Measurements from ENCODE around the gene CPNE9. TPM values are rescaled to one million over a fixed set of nuclear protein-coding genes. Genes with fewer than 3 reads are reported as not detected.

The CPNE9 gene
- total and polyA plus RNA-seq, 2 experiments from 2014 or later = not detected

DNA sequence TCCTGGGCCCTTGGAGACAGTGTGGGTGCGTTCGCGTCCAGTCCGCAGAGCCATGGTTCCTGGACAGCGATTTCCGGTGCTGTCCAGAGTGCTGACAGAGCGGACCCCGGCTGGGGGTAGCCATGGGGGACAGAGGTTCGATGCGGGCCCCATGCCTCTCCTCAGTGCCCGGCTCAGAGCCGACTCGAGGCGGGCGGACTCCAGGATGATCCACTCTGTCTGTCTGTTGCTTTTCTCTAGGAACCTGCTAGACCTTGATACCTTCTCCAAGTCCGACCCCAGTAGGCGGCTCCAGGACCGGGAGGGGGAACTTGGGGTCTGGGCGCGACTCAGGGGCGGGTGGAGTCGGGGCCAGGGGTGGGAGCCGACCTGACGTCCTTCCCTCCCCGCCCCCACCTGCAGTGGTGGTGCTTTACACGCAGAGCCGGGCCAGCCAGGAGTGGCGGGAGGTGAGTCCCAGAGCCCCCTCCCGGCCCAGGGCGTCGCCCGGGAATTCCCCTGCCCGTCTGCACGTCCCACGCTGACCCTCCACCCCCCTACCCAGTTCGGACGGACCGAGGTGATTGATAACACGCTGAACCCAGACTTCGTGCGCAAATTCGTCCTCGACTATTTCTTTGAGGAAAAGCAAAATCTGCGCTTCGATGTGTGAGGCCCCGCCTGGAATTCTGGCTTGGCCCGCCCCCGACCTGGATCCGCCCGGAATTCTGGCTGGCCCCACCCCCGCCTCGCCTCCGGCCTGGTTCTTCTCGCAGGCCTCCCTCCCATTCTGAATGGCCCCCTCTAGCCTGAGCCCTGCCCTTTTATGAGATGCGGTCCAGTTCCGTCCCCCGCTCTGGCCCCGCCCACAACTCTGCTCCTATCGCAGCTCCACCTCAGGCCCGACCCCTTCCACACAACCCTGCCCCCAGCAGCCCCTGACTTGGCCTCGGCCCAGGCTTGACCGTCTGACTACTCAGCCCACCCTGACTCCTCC lies 1.0 kb downstream of the CPNE9 start:
- TF ChIP-seq, protein P1, sequence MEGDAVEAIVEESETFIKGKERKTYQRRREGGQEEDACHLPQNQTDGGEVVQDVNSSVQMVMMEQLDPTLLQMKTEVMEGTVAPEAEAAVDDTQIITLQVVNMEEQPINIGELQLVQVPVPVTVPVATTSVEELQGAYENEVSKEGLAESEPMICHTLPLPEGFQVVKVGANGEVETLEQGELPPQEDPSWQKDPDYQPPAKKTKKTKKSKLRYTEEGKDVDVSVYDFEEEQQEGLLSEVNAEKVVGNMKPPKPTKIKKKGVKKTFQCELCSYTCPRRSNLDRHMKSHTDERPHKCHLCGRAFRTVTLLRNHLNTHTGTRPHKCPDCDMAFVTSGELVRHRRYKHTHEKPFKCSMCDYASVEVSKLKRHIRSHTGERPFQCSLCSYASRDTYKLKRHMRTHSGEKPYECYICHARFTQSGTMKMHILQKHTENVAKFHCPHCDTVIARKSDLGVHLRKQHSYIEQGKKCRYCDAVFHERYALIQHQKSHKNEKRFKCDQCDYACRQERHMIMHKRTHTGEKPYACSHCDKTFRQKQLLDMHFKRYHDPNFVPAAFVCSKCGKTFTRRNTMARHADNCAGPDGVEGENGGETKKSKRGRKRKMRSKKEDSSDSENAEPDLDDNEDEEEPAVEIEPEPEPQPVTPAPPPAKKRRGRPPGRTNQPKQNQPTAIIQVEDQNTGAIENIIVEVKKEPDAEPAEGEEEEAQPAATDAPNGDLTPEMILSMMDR (IDR thresholded peaks at IDR 0.05; ENCODE audit: poor library complexity) = no peak
- TF ChIP-seq EZH2phosphoT487 (IDR thresholded peaks at IDR 0.05; ENCODE audit: low read depth, severe bottlenecking, unreplicated experiment) = no peak
- TF ChIP-seq EZH2 (IDR thresholded peaks at IDR 0.05; ENCODE audit: borderline replicate concordance) = no peak
- peak; percentile 65 for DNase-seq (ENCODE audit: low spot score)
- no peak overlapping the region for H3K27ac ChIP-seq
- peaks cover 30% of the 10 kb centered on the region for H3K27me3 ChIP-seq
- no peaks in the 10 kb centered on the region for H3K79me2 ChIP-seq
- no peak overlapping the region for H3K4me3 ChIP-seq
- H3K9me2 ChIP-seq (replicated peaks; ENCODE audit: insufficient read depth) = no peaks in the 10 kb centered on the region
- H3K9me3 ChIP-seq (ENCODE audit: low read depth) = no peaks in the 10 kb centered on the region
- H4K20me1 ChIP-seq (ENCODE audit: insufficient read depth, poor library complexity, severe bottlenecking) = no peaks in the 10 kb centered on the region
- 4% methylated on average over 27 of the region's 62 CpGs for WGBS (ENCODE audit: low lambda C conversion rate, missing lambda C conversion rate)
- peaks cover 10% of the 10 kb centered on the region for H3K4me1 ChIP-seq (ENCODE audit: insufficient read depth)
- no peak overlapping the region for H2AFZ ChIP-seq
- peak overlapping the region; percentile 91 for H3K4me2 ChIP-seq
- H3K36me3 ChIP-seq (replicated peaks; ENCODE audit: insufficient read depth, low read depth) = no peaks in the 10 kb centered on the region

DNA sequence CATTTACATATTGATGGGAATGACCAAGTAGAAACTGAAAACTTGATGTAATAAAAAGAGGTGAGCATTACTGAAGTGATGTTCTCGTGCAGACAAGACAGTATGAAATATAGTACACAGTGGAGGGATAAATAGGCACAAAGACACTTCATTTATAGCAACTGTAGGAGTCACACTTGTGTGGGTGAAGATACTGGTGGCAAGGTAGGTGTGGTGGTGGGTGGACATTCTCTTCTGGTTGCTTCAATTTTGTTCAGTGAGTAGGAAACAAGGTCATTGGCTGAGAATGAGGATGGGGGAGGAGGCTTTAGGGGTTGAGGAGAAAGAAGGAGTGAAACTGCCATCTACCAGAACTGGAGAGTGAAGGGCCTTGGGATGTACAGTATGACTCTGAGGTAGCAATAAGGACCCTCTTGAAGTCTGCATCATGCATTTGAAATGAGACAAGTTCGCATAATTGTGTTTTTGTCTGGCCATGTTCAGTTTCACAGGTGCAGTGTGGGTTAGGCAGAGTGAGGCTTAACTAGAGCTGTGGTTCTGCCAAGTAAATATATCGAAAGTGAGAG lies 6.6 kb downstream of the CPNE9 start:
- 78% methylated on average over 3 of the region's 3 CpGs for WGBS (ENCODE audit: low lambda C conversion rate, missing lambda C conversion rate)
- H3K4me1 ChIP-seq (ENCODE audit: insufficient read depth) = no peaks in the 10 kb centered on the region
- no peak overlapping the region for H3K4me2 ChIP-seq
- no peak overlapping the region for H3K27ac ChIP-seq
- no peak overlapping the region for H2AFZ ChIP-seq
- no peaks in the 10 kb centered on the region for H3K36me3 ChIP-seq (replicated peaks; ENCODE audit: insufficient read depth, low read depth)
- H4K20me1 ChIP-seq (ENCODE audit: insufficient read depth, poor library complexity, severe bottlenecking) = no peaks in the 10 kb centered on the region
- H3K4me3 ChIP-seq = no peak overlapping the region
- peaks cover 15% of the 10 kb centered on the region for H3K27me3 ChIP-seq
- H3K9me2 ChIP-seq (replicated peaks; ENCODE audit: insufficient read depth) = no peaks in the 10 kb centered on the region
- H3K9me3 ChIP-seq (ENCODE audit: low read depth) = no peaks in the 10 kb centered on the region
- H3K79me2 ChIP-seq = no peaks in the 10 kb centered on the region
- DNase-seq (ENCODE audit: low spot score) = no peak
- TF ChIP-seq, protein P1 (IDR thresholded peaks at IDR 0.05; ENCODE audit: poor library complexity) = no peak
- no peak for TF ChIP-seq EZH2 (IDR thresholded peaks at IDR 0.05; ENCODE audit: borderline replicate concordance)
- TF ChIP-seq EZH2phosphoT487 (IDR thresholded peaks at IDR 0.05; ENCODE audit: low read depth, severe bottlenecking, unreplicated experiment) = no peak

DNA sequence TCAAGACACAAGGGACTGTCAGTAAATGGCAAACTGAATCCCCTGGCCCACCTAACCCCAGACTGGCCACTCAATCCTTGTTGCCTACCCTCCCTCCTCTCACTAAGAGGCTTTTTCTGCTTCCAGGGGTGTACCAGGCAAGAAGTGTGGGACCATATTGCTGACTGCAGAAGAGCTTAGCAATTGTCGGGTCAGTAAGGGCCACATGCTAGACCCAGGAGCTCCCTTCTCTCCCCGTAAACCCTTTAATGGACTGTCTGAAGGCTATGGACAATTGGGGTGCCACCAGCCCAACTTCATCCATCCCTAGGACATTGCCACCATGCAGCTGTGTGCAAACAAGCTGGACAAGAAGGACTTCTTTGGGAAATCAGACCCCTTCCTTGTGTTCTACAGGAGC lies 8.8 kb downstream of the CPNE9 start:
- no peak overlapping the region for H3K27ac ChIP-seq
- H4K20me1 ChIP-seq (ENCODE audit: insufficient read depth, poor library complexity, severe bottlenecking) = no peaks in the 10 kb centered on the region
- no peak overlapping the region for H2AFZ ChIP-seq
- no peaks in the 10 kb centered on the region for H3K36me3 ChIP-seq (replicated peaks; ENCODE audit: insufficient read depth, low read depth)
- H3K79me2 ChIP-seq = no peaks in the 10 kb centered on the region
- H3K4me1 ChIP-seq (ENCODE audit: insufficient read depth) = peaks cover 6% of the 10 kb centered on the region
- H3K9me2 ChIP-seq (replicated peaks; ENCODE audit: insufficient read depth) = no peaks in the 10 kb centered on the region
- no peak overlapping the region for H3K4me3 ChIP-seq
- no peak overlapping the region for H3K4me2 ChIP-seq
- H3K27me3 ChIP-seq = peaks cover 4% of the 10 kb centered on the region
- TF ChIP-seq EZH2phosphoT487 (IDR thresholded peaks at IDR 0.05; ENCODE audit: low read depth, severe bottlenecking, unreplicated experiment) (no peak), EZH2 (IDR thresholded peaks at IDR 0.05; ENCODE audit: borderline replicate concordance) (no peak)
- TF ChIP-seq, protein P1 (IDR thresholded peaks at IDR 0.05; ENCODE audit: poor library complexity) = no peak
- no peaks in the 10 kb centered on the region for H3K9me3 ChIP-seq (ENCODE audit: low read depth)
- no peak for DNase-seq (ENCODE audit: low spot score)
- 90% methylated on average over 2 of the region's 2 CpGs for WGBS (ENCODE audit: low lambda C conversion rate, missing lambda C conversion rate)

Data from hepatocyte (in vitro differentiated cells).